HepG2 (cell line): ENCODE measurements around the gene PRTN3. TPM values are rescaled to one million over a fixed set of nuclear protein-coding genes. Genes with fewer than 3 reads are reported as not detected.

Source experiments
- ATF5 ChIP-seq: sonication (generic); formaldehyde crosslinking; IDR thresholded peaks from 2 replicates; pipeline ENCODE4 v1.4.0; 2020; ENCODE audit warnings: mild to moderate bottlenecking, low read depth, missing genetic modification reagents
- ATRX ChIP-seq: sonication (generic); formaldehyde crosslinking; IDR thresholded peaks from 2 replicates; pipeline ENCODE4 v1.4.0; 2020; ENCODE audit warnings: missing genetic modification reagents, borderline replicate concordance
- CAMTA2 ChIP-seq: sonication (generic); formaldehyde crosslinking; IDR thresholded peaks from 2 replicates; pipeline ENCODE4 v1.4.0; 2020; ENCODE audit warnings: mild to moderate bottlenecking, missing genetic modification reagents, borderline replicate concordance
- ETV6 ChIP-seq: sonication (generic); formaldehyde crosslinking; conservative IDR thresholded peaks from 2 replicates; pipeline ENCODE4 v1.4.0; 2020; ENCODE audit warnings: missing genetic modification reagents
- GATAD1 ChIP-seq: IDR thresholded peaks from 2 replicates; pipeline ENCODE4 v1.6.1; 2016; ENCODE audit warnings: missing genetic modification reagents, missing compliant biosample characterization
- HNF4G ChIP-seq, 2 experiments: sonication (generic) in 1 of 2; formaldehyde crosslinking in 1 of 2; IDR thresholded peaks; 2 replicates each; pipeline versions ENCODE4 v1.4.0 to v1.6.1; 2011 to 2020; ENCODE audit warnings: borderline replicate concordance in 2 of 2, low read depth in 2 of 2, mild to moderate bottlenecking in 2 of 2, low read length in 1 of 2, missing genetic modification reagents in 1 of 2, moderate library complexity in 1 of 2
- NCOA1 ChIP-seq: sonication (generic); formaldehyde crosslinking; IDR thresholded peaks from 2 replicates; pipeline ENCODE4 v1.9.0; 2021; ENCODE audit warnings: missing genetic modification reagents
- RBM39 ChIP-seq: fragments of 200-400 bp; formaldehyde crosslinking; IDR thresholded peaks from one replicate; pipeline ENCODE4 v1.6.1; 2018; ENCODE audit warnings: antibody characterized with exemption, mild to moderate bottlenecking, low read depth, low read length; ENCODE audit not compliant: poor library complexity, severe bottlenecking
- RERE ChIP-seq: IDR thresholded peaks from 2 replicates; pipeline ENCODE4 v1.6.1; 2016; ENCODE audit warnings: low read depth, missing genetic modification reagents, missing compliant biosample characterization
- SIX1 ChIP-seq: sonication (generic); formaldehyde crosslinking; IDR thresholded peaks from 2 replicates; pipeline ENCODE4 v1.4.0; 2020; ENCODE audit warnings: missing genetic modification reagents, borderline replicate concordance
- ZFP82 ChIP-seq: sonication (generic); formaldehyde crosslinking; IDR thresholded peaks from 2 replicates; pipeline ENCODE4 v1.5.1; 2020; ENCODE audit warnings: mild to moderate bottlenecking, missing genetic modification reagents, borderline replicate concordance
- ZNF256 ChIP-seq: sonication (generic); formaldehyde crosslinking; conservative IDR thresholded peaks from 2 replicates; pipeline ENCODE4 v1.4.0; 2020; ENCODE audit warnings: missing genetic modification reagents
- ZNF816 ChIP-seq: sonication (generic); formaldehyde crosslinking; IDR thresholded peaks from 2 replicates; pipeline ENCODE4 v1.8.0; 2022; ENCODE audit warnings: missing genetic modification reagents, mild to moderate bottlenecking, borderline replicate concordance
- polyA plus RNA-seq, 8 experiments: library from polyadenylated mRNA; depleted of rRNA in 3 of 8; stranded (reverse) in 7 of 8; unstranded in 1 of 8; fragments of >200 nt; fragmentation: Illumina TruSeq in 4 of 8; extraction: Trizol in 4 of 8; gene quantifications; 2 replicates each; pipeline versions ENCODE4 v1.2.1 to v1.2.3, GENCODE V29; 2011 to 2016; ENCODE audit warnings: low read depth in 4 of 8, missing spikeins in 1 of 8, mixed read lengths in 1 of 8; ENCODE audit not compliant: insufficient read depth in 1 of 8
- total RNA-seq, 5 experiments: library from RNA; depleted of rRNA; stranded (reverse); fragments of >200 nt; fragmentation: Illumina TruSeq; extraction: Trizol; gene quantifications; 2 replicates each; pipeline ENCODE4 v1.2.3, GENCODE V29; 2016; ENCODE audit warnings: low read depth in 1 of 5
- TF ChIP-seq, protein P1 (sequence below): sonication (generic); formaldehyde crosslinking; IDR thresholded peaks from 2 replicates; pipeline ENCODE4 v1.5.1; 2020; ENCODE audit warnings: mild to moderate bottlenecking, missing genetic modification reagents, moderate library complexity
- TF ChIP-seq, protein P2 (sequence below): IDR thresholded peaks from 2 replicates; pipeline ENCODE4 v1.6.1; 2012; ENCODE audit warnings: low read depth, low read length, improper control_type of control experiment
- TF ChIP-seq, protein P3 (sequence below): sonication (generic); formaldehyde crosslinking; IDR thresholded peaks from 2 replicates; pipeline ENCODE4 v1.8.0; 2022; ENCODE audit warnings: mild to moderate bottlenecking, missing genetic modification reagents, moderate library complexity

PRTN3 gene
- total and polyA plus RNA-seq, 2 of the 13 experiments (the other 11 are each of a cell fraction or from before 2014, with no cell fraction given): not detected

- TF ChIP-seq ATF5 (no peak), RERE (CRISPR knock-in tag) (no peak), NCOA1 (CRISPR knock-in tag) (no peak), ZNF256 (CRISPR knock-in tag) (no peak), RBM39 (no peak), SIX1 (CRISPR knock-in tag) (no peak), ZNF816 (CRISPR knock-in tag) (no peak), GATAD1 (CRISPR knock-in tag) (no peak), ATRX (no peak), ETV6 (no peak), HNF4G (IDR thresholded peaks at IDR 0.05; ENCODE audit: borderline replicate concordance, low read depth, low read length) (no peak), HNF4G (CRISPR knock-in tag; IDR thresholded peaks at IDR 0.05; ENCODE audit: borderline replicate concordance, low read depth) (no peak), CAMTA2 (CRISPR knock-in tag) (no peak), ZFP82 (CRISPR knock-in tag) (no peak)
- TF ChIP-seq, protein P1, sequence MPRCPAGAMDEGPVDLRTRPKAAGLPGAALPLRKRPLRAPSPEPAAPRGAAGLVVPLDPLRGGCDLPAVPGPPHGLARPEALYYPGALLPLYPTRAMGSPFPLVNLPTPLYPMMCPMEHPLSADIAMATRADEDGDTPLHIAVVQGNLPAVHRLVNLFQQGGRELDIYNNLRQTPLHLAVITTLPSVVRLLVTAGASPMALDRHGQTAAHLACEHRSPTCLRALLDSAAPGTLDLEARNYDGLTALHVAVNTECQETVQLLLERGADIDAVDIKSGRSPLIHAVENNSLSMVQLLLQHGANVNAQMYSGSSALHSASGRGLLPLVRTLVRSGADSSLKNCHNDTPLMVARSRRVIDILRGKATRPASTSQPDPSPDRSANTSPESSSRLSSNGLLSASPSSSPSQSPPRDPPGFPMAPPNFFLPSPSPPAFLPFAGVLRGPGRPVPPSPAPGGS (CRISPR knock-in tag): no peak
- TF ChIP-seq, protein P2, sequence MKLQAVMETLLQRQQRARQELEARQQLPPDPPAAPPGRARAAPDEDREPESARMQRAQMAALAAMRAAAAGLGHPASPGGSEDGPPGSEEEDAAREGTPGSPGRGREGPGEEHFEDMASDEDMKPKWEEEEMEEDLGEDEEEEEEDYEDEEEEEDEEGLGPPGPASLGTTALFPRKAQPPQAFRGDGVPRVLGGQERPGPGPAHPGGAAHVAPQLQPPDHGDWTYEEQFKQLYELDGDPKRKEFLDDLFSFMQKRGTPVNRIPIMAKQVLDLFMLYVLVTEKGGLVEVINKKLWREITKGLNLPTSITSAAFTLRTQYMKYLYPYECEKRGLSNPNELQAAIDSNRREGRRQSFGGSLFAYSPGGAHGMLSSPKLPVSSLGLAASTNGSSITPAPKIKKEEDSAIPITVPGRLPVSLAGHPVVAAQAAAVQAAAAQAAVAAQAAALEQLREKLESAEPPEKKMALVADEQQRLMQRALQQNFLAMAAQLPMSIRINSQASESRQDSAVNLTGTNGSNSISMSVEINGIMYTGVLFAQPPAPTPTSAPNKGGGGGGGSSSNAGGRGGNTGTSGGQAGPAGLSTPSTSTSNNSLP: no peak
- TF ChIP-seq, protein P3, sequence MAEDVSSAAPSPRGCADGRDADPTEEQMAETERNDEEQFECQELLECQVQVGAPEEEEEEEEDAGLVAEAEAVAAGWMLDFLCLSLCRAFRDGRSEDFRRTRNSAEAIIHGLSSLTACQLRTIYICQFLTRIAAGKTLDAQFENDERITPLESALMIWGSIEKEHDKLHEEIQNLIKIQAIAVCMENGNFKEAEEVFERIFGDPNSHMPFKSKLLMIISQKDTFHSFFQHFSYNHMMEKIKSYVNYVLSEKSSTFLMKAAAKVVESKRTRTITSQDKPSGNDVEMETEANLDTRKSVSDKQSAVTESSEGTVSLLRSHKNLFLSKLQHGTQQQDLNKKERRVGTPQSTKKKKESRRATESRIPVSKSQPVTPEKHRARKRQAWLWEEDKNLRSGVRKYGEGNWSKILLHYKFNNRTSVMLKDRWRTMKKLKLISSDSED (CRISPR knock-in tag): no peak
Observed at GRCh38 chr19:814152-815078, 26.4 kb upstream of the PRTN3 start (continued).
